NCI-H748 (cell line): ENCODE data around the gene S100A10.

Experiments
- DNase-seq: peaks from one replicate; lab custom pipeline; 2025; ENCODE audit not compliant: unreplicated experiment; lab: John Stamatoyannopoulos, UW

Gene S100A10

DNA sequence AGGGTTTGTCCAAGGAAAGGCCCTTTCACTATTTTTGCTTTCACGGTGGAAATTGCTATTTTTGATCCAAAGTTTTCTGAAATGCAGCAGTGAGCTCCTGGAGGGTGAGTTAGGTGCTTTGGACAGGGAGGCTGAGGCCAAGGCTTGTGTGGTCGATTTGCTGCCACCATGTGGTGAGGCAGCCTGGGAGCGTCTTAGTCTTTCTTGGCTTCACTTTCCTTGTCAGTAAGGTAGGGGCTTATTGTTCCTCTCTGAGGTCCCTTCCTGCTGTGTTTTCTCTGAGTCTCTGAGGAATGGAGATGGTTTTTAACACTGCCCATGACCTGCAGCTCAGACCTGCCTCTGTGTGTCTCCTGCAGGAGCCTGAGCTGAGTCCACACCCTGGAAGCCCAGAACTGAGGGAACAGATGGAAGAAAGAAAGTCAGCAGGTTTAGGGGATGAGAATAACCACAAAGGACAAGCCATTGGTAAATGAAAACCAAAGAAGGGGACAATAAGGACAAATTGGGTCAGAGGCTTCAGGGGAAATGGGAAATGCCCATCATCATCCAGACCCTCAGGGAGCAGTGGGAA is 20.1 kb upstream of the S100A10 start:
- DNase-seq = peak; percentile 17

DNA sequence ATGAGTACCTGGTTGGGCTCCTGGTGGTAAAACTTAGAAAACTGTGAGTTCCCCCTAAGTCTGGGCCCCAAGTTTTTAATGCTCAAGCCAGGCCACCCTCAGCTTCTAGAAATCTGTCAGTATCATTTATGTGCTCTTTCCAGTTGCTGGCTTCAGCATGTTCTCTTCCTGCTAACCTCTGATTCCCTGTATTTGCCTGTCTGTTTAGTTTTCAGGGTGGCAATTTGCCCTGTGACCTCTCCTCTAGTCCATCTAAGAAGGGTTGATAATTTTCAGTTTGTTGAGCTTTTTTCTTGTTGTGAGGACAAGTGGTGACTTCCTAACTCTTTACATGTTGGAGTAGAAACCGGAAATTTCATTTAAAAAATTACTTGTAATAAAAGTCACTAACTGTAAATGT is 16.0 kb upstream of the S100A10 start:
- no peak for DNase-seq

- DNase-seq = no peak
Measured at GRCh38 chr1:152007047-152007446, 13.4 kb upstream of the S100A10 start.

DNA sequence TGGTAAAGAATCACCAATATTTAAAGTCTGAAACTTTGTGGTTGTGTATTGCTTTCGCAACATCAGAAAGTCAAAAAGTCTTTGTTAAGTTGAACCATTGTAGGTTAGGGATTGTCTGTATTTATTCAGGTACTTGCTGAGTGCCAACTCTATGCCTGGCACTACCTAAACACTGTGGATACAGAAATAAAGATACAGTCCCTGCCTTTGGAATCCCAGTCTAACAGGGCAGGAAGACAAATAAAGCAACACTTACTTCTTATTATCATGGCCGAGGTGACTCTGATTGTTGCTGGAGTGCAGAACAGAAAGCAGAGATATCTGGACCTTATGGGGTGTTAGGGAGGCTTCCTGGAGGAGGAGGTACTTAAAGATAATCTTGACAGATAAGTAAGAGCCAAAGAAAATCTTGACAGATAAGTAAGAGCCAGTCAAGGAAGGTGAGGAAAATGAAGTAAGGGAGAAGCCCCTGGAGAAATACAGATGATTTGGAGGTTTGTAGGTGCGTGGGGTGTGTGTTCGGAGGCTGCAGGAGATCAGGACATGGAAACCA is 11.8 kb upstream of the S100A10 start:
- DNase-seq = no peak

DNA sequence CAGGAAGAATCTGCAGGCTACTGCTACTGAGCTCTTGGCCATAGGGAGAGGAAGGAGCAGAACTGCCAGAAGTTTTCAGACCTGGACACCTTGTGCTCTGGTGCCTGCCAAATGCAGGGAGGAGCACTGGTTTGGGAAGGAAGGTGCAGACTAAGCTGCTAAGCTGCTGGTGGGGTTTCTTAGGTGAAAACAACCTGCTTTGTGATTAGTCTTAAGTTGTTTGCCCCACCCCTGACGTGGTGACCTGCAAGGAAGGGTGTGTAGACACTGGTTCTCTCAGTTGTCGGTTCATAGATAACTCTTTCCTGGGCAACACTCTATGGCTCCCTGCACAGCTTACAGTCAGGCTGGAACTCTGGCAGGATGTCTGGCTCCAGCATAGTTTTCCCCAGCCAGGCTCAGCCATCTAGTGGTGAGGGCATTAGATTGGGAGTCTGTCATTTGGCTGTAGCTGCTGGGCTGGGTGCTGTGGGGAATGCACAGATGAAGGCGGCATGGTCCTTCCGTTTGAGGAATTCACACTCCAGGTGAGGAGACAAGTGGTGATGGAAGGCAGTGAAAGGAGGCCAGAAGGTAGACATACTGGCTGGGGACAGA is 10.3 kb upstream of the S100A10 start:
- DNase-seq = no peak

GRCh38 chr1:152002960-152003359 is 9.3 kb upstream of the S100A10 start:
- no peak for DNase-seq

DNA sequence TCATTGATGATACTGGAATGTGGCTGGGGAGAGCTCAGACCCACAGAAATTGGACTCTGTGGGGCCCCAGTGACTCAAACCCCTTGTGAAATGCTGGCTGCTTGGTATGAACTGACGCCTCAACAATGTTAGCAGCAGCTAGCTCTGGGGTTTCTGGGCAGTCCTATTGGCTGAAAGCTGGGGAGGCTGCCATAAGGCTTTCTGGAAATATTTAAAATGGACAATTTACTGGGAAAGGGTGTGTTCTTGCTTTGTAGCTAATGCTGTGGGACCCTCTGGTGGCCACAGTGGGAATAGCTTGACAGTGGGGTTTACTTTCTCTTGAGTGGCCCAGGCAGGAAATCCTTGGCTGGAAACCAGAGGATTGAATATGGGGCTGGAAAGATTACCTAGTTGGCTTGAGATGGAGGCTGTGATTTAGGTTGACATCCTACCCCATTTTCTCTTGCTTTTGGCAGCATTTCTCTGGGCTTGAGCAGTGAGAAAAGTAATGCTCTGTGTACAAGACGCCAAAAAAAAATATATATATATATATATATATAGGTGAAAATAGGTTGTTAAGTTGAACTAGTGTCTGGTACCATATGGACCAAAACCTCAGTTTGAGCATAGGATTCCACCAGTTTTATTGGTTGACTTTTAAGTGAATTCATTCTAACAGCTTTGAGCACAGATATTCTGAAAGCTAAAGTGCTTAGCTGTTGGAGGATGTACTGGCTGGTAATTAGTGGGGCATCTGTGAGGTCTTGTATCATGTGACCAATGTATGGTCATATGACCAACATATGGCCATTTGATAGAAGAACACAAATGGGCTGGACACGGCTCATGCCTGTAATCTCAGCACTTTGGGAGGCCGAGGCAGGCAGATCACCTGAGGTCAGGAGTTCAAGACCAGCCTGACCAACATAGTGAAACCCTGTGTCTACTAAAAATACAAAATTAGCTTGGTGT is 8.2 kb upstream of the S100A10 start:
- DNase-seq = peak; percentile 78

DNA sequence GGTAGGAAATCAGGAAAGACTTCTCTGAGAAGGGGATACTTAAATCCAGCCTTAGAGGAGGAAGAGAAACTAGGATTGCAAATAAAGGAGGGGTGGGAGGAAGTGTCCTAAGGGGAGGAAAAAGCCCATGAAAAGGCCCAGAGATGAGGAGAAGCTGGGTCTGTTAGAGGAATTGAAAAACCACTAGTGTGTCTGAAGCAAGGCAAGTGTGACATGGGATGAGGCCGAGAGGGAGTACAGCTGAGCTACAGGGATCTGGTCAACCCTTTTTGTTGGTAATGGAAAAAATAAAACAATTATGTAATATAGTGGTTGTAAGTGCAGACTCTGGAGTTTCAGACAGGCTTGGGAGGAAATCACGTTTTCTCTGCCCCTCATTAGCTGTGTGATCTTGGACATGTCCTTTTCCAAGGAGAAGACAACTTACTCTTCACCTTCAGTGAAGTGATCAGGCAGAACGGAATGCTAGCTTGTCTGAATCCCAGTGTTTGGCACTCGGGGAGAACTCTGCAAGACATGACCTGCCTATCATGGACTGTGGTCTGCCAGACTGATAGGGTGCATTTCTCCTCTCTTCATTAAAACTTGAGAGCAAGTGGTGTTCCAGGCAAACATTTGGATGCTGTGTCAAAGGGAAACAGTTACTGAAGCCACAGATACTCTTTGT is 7.4 kb upstream of the S100A10 start:
- DNase-seq = no peak

DNA sequence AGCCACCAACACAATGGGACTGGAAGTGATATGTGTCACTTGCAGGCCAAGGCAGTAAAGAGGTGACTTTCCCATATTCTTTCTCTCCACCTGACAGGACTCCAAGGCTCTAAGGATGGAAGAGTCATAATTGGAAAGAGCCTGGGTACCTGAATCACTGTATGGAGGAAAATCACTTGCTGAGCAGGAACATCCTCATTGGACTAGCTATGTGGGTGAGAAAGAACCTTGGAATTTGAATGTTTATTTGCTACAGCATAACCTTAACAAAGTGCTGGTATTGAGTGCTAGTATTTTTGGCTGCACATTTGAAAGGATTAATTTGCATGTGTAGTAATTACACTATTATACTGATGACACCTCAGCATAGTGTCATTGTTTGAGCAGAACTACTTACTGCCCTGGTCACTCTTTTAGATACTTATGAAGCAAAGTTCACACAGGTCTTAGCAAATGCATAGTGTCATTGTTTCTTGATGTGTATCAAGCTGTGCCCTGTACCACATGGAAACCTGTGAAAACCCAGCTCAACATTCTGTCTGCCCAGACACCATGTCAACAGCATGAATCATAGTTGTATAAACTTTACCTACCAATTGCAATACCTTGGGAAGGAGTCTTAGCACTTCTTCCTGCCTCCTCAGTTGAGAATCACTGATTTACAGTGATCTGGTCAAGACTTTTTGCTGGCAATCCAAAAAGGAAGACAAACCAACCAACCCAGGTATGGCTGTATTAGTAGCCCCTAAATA is 5.1 kb upstream of the S100A10 start:
- no peak for DNase-seq

DNA sequence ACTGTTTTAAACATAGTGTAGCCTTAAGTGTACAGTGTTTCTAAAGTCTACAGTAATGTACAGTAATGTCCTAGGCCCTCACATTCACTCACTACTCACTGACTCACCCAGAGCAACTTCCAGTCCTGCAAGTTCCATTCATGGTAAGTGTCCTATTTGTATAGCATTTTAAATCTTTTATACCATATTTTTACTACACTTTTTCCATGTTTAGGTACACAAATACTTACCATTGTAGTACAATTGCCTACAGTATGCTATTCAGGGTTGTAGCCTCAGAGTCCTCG is 3.6 kb upstream of the S100A10 start:
- DNase-seq = no peak

DNA sequence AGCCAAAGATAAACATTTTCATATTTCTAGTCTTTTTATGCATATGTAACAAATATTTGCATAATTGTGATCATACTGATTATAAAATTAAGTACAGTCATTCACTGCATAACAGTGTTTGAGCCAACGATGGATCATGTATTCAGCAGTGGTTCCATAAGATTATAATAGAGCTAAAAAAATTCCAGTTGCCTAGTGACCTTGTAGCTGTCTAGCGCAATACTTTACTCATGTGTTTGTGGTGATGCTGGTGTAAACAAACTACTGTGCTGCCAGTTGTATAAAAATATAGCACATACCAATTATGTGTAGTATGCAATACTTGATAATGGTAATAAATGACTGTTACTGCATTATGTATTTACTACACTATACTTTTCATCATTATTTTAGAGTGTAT is 2.1 kb upstream of the S100A10 start:
- DNase-seq = no peak

DNA sequence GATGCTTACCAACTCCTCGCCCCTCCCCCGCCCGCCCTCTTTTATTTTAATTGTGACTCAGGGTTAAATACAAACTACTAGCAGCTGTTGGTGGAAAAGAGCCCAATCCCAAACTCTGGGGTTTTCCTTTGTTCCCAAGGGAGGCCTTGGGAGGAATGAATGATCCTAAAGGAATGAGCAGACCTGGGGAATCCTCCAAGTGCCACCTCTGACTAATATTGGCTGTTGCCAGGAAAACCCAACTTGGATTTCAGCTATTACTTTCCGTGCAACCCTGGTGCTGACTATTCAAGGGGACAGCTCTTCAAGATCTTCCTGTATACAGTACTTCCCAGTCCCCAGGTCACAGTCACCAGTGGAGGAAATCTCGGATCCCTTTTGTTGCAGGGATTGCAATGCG is 1.3 kb upstream of the S100A10 start:
- DNase-seq = no peak

DNA sequence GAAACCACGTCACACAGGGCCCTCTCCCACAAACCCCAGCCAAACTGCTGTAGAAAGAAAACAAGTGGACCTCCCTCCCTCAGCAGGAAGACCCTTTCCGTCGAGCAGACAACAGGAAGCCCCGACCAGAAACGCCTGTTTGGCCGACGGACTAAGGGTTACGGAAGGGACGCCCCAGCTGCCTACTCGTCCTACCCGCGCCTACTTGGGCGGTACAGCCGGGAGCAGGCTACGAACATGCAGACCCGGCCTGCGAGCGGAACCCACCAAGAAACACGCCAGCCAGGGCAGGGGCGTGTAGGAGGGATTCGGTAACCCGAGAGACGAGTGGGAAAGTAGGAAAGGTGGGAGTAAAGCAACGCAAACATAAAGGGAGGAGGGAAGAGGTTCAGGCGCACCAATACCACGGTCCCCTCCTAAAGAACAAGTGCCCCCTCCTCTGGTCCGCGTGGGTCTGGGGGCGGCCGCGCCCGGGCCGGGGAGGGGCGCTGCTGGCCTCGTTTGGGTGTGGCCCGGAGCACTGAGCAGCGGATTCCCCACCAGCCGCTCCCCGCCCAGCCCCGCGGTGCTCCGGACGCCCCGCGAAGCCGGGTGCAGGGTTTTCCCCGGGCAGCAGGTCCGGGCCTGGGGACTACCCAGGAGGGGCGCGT is 450 bp downstream of the S100A10 start:
- DNase-seq = peak; percentile 49

- peak; percentile 75 for DNase-seq
Measured at GRCh38 chr1:151992303-151993083, 1.2 kb downstream of the S100A10 start.

DNA sequence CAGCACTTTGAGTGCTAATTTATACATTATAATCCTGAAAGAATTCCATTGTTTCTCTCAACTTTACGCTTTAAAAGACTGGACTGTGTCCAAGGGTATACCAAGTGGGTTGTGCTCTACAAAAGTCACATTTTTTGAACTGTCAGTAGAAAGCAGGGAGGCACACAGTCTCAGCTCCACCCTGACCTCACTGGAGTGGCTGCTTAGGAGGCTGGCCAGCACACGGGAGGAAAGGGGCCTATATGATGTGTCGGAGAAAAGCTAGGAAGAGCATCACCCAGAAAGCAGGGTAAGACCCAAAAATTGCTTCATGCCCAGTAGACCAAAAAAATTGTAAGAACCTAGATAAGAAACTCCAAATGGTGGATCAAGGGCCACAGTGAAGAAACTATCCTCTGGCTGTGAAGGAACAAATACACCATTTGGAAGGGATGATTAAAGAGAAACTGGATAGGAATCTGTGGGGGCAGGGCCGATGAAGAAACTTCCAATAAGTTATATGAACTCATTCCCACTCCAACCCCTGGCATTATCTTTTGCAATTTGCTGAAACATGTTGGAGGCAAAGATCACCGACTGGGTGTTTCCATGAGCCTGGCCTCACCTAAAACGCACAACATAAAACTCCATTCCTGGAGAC is 1.9 kb downstream of the S100A10 start:
- no peak for DNase-seq

DNA sequence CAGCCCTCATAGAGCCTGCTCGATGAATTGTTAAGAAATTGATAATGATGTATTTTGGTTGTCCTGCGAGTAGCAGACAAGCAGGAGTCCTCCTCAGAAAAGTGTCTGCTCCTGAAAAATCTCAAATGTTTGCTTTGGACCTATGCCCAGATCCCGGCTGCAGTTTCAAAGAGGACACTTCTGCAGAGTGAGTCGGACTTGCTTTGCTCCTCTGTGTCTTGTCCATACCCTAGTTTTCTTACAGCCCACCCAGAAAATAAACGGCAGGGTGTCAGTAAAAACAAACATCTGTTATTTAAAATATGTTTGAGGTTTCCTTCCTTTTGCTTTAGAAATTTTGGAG is 2.8 kb downstream of the S100A10 start:
- peak; percentile 73 for DNase-seq

- peak; percentile 45 for DNase-seq
Measured at GRCh38 chr1:151990058-151990855, 3.4 kb downstream of the S100A10 start.

DNA sequence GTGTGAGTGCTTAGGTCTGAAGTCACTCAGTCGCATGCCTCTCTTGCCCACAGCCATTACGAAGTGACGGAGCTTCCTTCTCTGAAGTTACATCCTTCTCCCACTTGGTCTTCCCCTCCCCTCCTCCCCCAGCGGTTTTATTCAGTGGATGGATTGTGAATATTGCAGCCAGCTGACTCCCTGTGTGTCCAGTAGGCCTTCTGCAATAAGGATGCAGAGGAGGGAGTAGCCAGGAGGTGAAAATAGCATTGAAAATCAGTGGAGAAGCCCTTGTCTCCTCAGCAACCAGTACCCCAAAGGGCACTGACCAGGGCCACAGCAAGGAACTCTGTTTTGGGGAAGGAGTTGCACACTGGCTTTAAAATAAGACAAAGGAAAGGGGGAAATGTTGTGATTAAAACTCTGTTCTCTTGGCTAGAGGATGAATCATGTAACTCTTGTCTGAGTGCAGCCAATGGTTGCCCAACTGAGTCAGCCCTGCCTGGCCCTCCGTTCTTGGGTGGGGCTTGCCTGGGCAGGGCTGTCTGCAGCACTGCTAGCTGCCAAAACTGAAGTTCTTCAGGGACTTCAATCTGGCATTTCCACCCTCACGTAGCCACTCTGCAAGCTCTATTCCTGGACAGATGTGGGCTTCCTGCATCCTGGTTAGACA is 4.3 kb downstream of the S100A10 start:
- DNase-seq = no peak
